ENCODE data around the gene ELOVL2. TPM values are rescaled to one million over a fixed set of nuclear protein-coding genes. Genes with fewer than 3 reads are reported as not detected.
"Not testable (repeated sequence)": the region's sequence is repeated elsewhere in the genome, so short reads cannot be mapped to it uniquely, and the experiment has no call there.

ELOVL2 gene
- 1 to 10 TPM in 1 of 2 donors, under 1 TPM in 1; 0.86 to 1.6 TPM for total RNA-seq

GRCh38 chr6:11043961-11044711 lies at the start of gene ELOVL2:
Gene ELOVL2, minus strand, starts transcription at chr6:11044305. Its CDS starts 75 bp downstream, at chr6:11044230.
- no peaks in the 10 kb centered on the region for H3K9me3 ChIP-seq
- H3K27ac ChIP-seq: no peak within 1 kb of the TSS
- H3K27me3 ChIP-seq: peaks cover 6 to 8% of the 10 kb centered on the region in 2 donors
- peak within 1 kb of the TSS; percentile 39 to 63 for H3K4me3 ChIP-seq
- peak in 1 of 2 donors; percentile 59 for TF ChIP-seq CTCF (IDR thresholded peaks at IDR 0.05)
- no peaks in the 10 kb centered on the region for H3K36me3 ChIP-seq
- DNase-seq (ENCODE audit: low spot score): no peak
- peaks cover 0 to 7% of the 10 kb centered on the region in 2 donors for H3K4me1 ChIP-seq

GRCh38 chr6:11093376-11093625 lies 49.2 kb upstream of the ELOVL2 start:
- H3K9me3 ChIP-seq: no peaks in the 10 kb centered on the region
- peak overlapping the region; percentile 88 to 92 for H3K4me3 ChIP-seq
- H3K27ac ChIP-seq: peak overlapping the region; percentile 97 to 98
- H3K27me3 ChIP-seq: no peaks in the 10 kb centered on the region
- DNase-seq (ENCODE audit: low spot score): no peak
- H3K36me3 ChIP-seq: no peaks in the 10 kb centered on the region
- peaks cover 0 to 16% of the 10 kb centered on the region in 2 donors for H3K4me1 ChIP-seq
- no peak for TF ChIP-seq CTCF (IDR thresholded peaks at IDR 0.05)

GRCh38 chr6:11092668-11093375 lies 48.7 kb upstream of the ELOVL2 start:
- Histone ChIP-seq H3K4me3 (peak overlapping the region; percentile 88 to 92), H3K27ac (peak overlapping the region; percentile 97 to 98), H3K27me3 (no peaks in the 10 kb centered on the region), H3K4me1 (peaks cover 0 to 16% of the 10 kb centered on the region in 2 donors), H3K9me3 (no peaks in the 10 kb centered on the region), H3K36me3 (no peaks in the 10 kb centered on the region)
- DNase-seq (ENCODE audit: low spot score): no peak
- no peak for TF ChIP-seq CTCF (IDR thresholded peaks at IDR 0.05)

GRCh38 chr6:11091141-11091540 lies 47.0 kb upstream of the ELOVL2 start:
- not testable (repeated sequence) for H3K9me3 ChIP-seq; H3K4me3 ChIP-seq; DNase-seq (ENCODE audit: low spot score); H3K36me3 ChIP-seq; H3K27ac ChIP-seq; H3K27me3 ChIP-seq
- H3K4me1 ChIP-seq: peaks cover 0 to 16% of the 10 kb centered on the region in 2 donors

GRCh38 chr6:11089695-11090094 lies 45.6 kb upstream of the ELOVL2 start:
- Histone ChIP-seq H3K27ac (no peak overlapping the region), H3K9me3 (no peaks in the 10 kb centered on the region), H3K36me3 (no peaks in the 10 kb centered on the region), H3K27me3 (no peaks in the 10 kb centered on the region), H3K4me3 (no peak overlapping the region), H3K4me1 (peaks cover 0 to 9% of the 10 kb centered on the region in 2 donors)
- no peak for DNase-seq (ENCODE audit: low spot score)
- TF ChIP-seq CTCF (IDR thresholded peaks at IDR 0.05): no peak

- H3K4me1 ChIP-seq; H3K4me3 ChIP-seq; H3K9me3 ChIP-seq; H3K27ac ChIP-seq; DNase-seq (ENCODE audit: low spot score); H3K27me3 ChIP-seq; H3K36me3 ChIP-seq: not testable (repeated sequence)
These were observed 43.2 kb upstream of the ELOVL2 start for GRCh38 chr6:11087141-11087812.

Measured in right atrium auricular region (tissue), 2 donors.